GM18909 (cell line): ENCODE results near the gene FADS6.

Experiments
- ATAC-seq: cut with Tn5 transposase; IDR thresholded peaks from one replicate; pipeline ENCODE4 v1.9.1; 2021; ENCODE audit warnings: mild to moderate bottlenecking; ENCODE audit not compliant: unreplicated experiment, poor library complexity

Gene FADS6

GRCh38 chr17:74857191-74857590 lies 36.2 kb downstream of the FADS6 start:
- no peak for ATAC-seq

- no peak for ATAC-seq
These were observed 37.3 kb downstream of the FADS6 start for GRCh38 chr17:74856112-74856511.

- no peak for ATAC-seq
These were observed 38.1 kb downstream of the FADS6 start for GRCh38 chr17:74855323-74855722.

- no peak for ATAC-seq
These were observed 38.6 kb downstream of the FADS6 start for GRCh38 chr17:74854792-74855191.

GRCh38 chr17:74853669-74854068 lies 39.8 kb downstream of the FADS6 start:
- ATAC-seq = no peak

- ATAC-seq = no peak
These were observed 40.4 kb downstream of the FADS6 start for GRCh38 chr17:74853048-74853397.

GRCh38 chr17:74852237-74853047 lies 41.0 kb downstream of the FADS6 start:
- ATAC-seq = no peak

- no peak for ATAC-seq
These were observed 41.7 kb downstream of the FADS6 start for GRCh38 chr17:74851612-74852236.

- ATAC-seq = no peak
These were observed 42.5 kb downstream of the FADS6 start for GRCh38 chr17:74850914-74851313.

GRCh38 chr17:74850310-74850709 lies 43.1 kb downstream of the FADS6 start:
- ATAC-seq = no peak

GRCh38 chr17:74848656-74849399 lies 44.6 kb downstream of the FADS6 start:
- ATAC-seq = no peak

- no peak for ATAC-seq
These were observed 46.8 kb downstream of the FADS6 start for GRCh38 chr17:74846621-74847020.

GRCh38 chr17:74843352-74843627 lies 50.1 kb downstream of the FADS6 start:
- no peak for ATAC-seq

- no peak for ATAC-seq
These were observed 50.7 kb downstream of the FADS6 start for GRCh38 chr17:74842599-74843351.

GRCh38 chr17:74842146-74842598 lies 51.3 kb downstream of the FADS6 start:
- ATAC-seq = no peak

- ATAC-seq = no peak
These were observed 52.3 kb downstream of the FADS6 start for GRCh38 chr17:74840989-74841666.

GRCh38 chr17:74839990-74840852 lies 53.2 kb downstream of the FADS6 start:
- ATAC-seq = no peak

- ATAC-seq = no peak
These were observed 55.2 kb downstream of the FADS6 start for GRCh38 chr17:74838274-74838673.
